ENCODE measurements around the gene C10orf62. TPM values are rescaled to one million over a fixed set of nuclear protein-coding genes. Genes with fewer than 3 reads are reported as not detected.

Gene C10orf62
- total and polyA plus RNA-seq, 12 donors, result 0.26 to 2.3 (median 0.90) TPM; not detected in 3

GRCh38 chr10:97543025-97543546, 46.4 kb upstream of the C10orf62 start:
- TF ChIP-seq POLR2A (IDR thresholded peaks at IDR 0.05) (no peak), CTCF (IDR thresholded peaks at IDR 0.05) (no peak)
- Histone ChIP-seq H3K27ac (peak overlapping the region; percentile 43 to 93 (median 84)), H3K27me3 (no peaks in the 10 kb centered on the region), H3K36me3 (replicated peaks in 1 of 2) (no peaks in the 10 kb centered on the region), H3K4me1 (replicated peaks in 1 of 2) (peaks cover 12 to 22% of the 10 kb centered on the region in 2 donors), H3K4me3 (no peak overlapping the region), H3K9me3 (replicated peaks in 1 of 3) (no peaks in the 10 kb centered on the region)
- peak; percentile 85 to 96 (median 93) for DNase-seq
- intact Hi-C loops (cut with DNase I), result loop anchor here in 1 of 2 donors (5.0 kb wide), 1 partner anchor 41 kb away; no protein-coding TSS in a partner anchor
- 22 to 31% (median 24%) methylated on average over 9 to 10 of the region's 10 CpGs for WGBS, 4 donors

GRCh38 chr10:97546456-97547270, 42.9 kb upstream of the C10orf62 start:
- no peaks in the 10 kb centered on the region for H3K36me3 ChIP-seq (replicated peaks in 1 of 2)
- TF ChIP-seq CTCF (IDR thresholded peaks at IDR 0.05) (no peak), POLR2A (IDR thresholded peaks at IDR 0.05) (no peak)
- H3K4me3 ChIP-seq, result no peak overlapping the region
- 68 to 80% (median 78%) methylated on average over 17 to 18 of the region's 18 CpGs for WGBS, 4 donors
- intact Hi-C loops (cut with DNase I), result no loop called here
- peaks cover 12 to 19% of the 10 kb centered on the region in 2 donors for H3K4me1 ChIP-seq (replicated peaks in 1 of 2)
- H3K9me3 ChIP-seq (replicated peaks in 1 of 3), result no peaks in the 10 kb centered on the region
- DNase-seq, result no peak
- H3K27me3 ChIP-seq, result no peaks in the 10 kb centered on the region
- no peak overlapping the region for H3K27ac ChIP-seq

- WGBS, 4 donors, result 58 to 61% (median 60%) methylated on average over 4 of the region's 4 CpGs
- Histone ChIP-seq H3K4me1 (replicated peaks in 1 of 2) (peaks cover 8 to 15% of the 10 kb centered on the region in 2 donors), H3K36me3 (replicated peaks in 1 of 2) (no peaks in the 10 kb centered on the region), H3K27me3 (no peaks in the 10 kb centered on the region), H3K27ac (no peak overlapping the region), H3K9me3 (replicated peaks in 1 of 3) (no peaks in the 10 kb centered on the region), H3K4me3 (no peak overlapping the region)
- TF ChIP-seq POLR2A (IDR thresholded peaks at IDR 0.05) (no peak), CTCF (IDR thresholded peaks at IDR 0.05) (no peak)
- no peak for DNase-seq
- intact Hi-C loops (cut with DNase I), result no loop called here
These were observed 42.3 kb upstream of the C10orf62 start for GRCh38 chr10:97547271-97547600.

- no peaks in the 10 kb centered on the region for H3K36me3 ChIP-seq (replicated peaks in 1 of 2)
- H3K4me1 ChIP-seq (replicated peaks in 1 of 2), result peaks cover 1 to 8% of the 10 kb centered on the region in 2 donors
- no peaks in the 10 kb centered on the region for H3K9me3 ChIP-seq (replicated peaks in 1 of 3)
- TF ChIP-seq CTCF (IDR thresholded peaks at IDR 0.05) (no peak), POLR2A (IDR thresholded peaks at IDR 0.05) (no peak)
- WGBS, 4 donors, result 78 to 83% (median 80%) methylated on average over 4 of the region's 4 CpGs
- no peaks in the 10 kb centered on the region for H3K27me3 ChIP-seq
- H3K27ac ChIP-seq, result no peak overlapping the region
- no peak for DNase-seq
- intact Hi-C loops (cut with DNase I), result no loop called here
- H3K4me3 ChIP-seq, result no peak overlapping the region
These were observed 41.6 kb upstream of the C10orf62 start for GRCh38 chr10:97547962-97548361.

All from adrenal gland (tissue), 12 donors.